ENCODE results near the gene FBXW7.

The FBXW7 gene

GRCh38 chr4:152510349-152511147 lies 25.3 kb downstream of the FBXW7 start:
- no peak for DNase-seq (ENCODE audit: low spot score)

- no peak for DNase-seq (ENCODE audit: low spot score)
Observed at GRCh38 chr4:152509595-152510225, 26.2 kb downstream of the FBXW7 start.

- no peak for DNase-seq (ENCODE audit: low spot score)
Observed at GRCh38 chr4:152508818-152509217, 27.1 kb downstream of the FBXW7 start.

GRCh38 chr4:152508386-152508785 lies 27.5 kb downstream of the FBXW7 start:
- DNase-seq (ENCODE audit: low spot score): no peak

GRCh38 chr4:152503653-152504290 lies 32.1 kb downstream of the FBXW7 start:
- no peak for DNase-seq (ENCODE audit: low spot score)

GRCh38 chr4:152501846-152502536 lies 33.9 kb downstream of the FBXW7 start:
- DNase-seq (ENCODE audit: low spot score): no peak

GRCh38 chr4:152500800-152501434 lies 35.0 kb downstream of the FBXW7 start:
- peak; percentile 94 for DNase-seq (ENCODE audit: low spot score)

GRCh38 chr4:152500275-152500674 lies 35.6 kb downstream of the FBXW7 start:
- no peak for DNase-seq (ENCODE audit: low spot score)

- DNase-seq (ENCODE audit: low spot score): no peak
Observed at GRCh38 chr4:152499344-152499743, 36.5 kb downstream of the FBXW7 start.

GRCh38 chr4:152494020-152494419 lies 41.9 kb downstream of the FBXW7 start:
- DNase-seq (ENCODE audit: low spot score): no peak

- DNase-seq (ENCODE audit: low spot score): peak; percentile 74
Observed at GRCh38 chr4:152488246-152488645, 47.6 kb downstream of the FBXW7 start.

GRCh38 chr4:152486429-152487389 lies 49.2 kb downstream of the FBXW7 start:
- no peak for DNase-seq (ENCODE audit: low spot score)

GRCh38 chr4:152485726-152486276 lies 50.1 kb downstream of the FBXW7 start:
- no peak for DNase-seq (ENCODE audit: low spot score)

- DNase-seq (ENCODE audit: low spot score): no peak
Observed at GRCh38 chr4:152482211-152482610, 53.7 kb downstream of the FBXW7 start.

- no peak for DNase-seq (ENCODE audit: low spot score)
Observed at GRCh38 chr4:152480901-152481300, 55.0 kb downstream of the FBXW7 start.

- DNase-seq (ENCODE audit: low spot score): no peak
Observed at GRCh38 chr4:152480326-152480725, 55.6 kb downstream of the FBXW7 start.

- DNase-seq (ENCODE audit: low spot score): no peak
Observed at GRCh38 chr4:152479428-152480026, 56.4 kb downstream of the FBXW7 start.

GRCh38 chr4:152478461-152479237 lies 57.2 kb downstream of the FBXW7 start:
- no peak for DNase-seq (ENCODE audit: low spot score)

GRCh38 chr4:152476796-152477195 lies 59.1 kb downstream of the FBXW7 start:
- DNase-seq (ENCODE audit: low spot score): peak; percentile 41

Measured in pons (tissue), 1 donor.